ENCODE measurements around the gene UNC13D. TPM values are rescaled to one million over a fixed set of nuclear protein-coding genes. Genes with fewer than 3 reads are reported as not detected.
A peak's percentile ranks its signal among the peaks of the same experiment; 100 is the strongest.

Gene UNC13D
- total RNA-seq, 1 donor from 2014 or later = 32.7 TPM

DNA sequence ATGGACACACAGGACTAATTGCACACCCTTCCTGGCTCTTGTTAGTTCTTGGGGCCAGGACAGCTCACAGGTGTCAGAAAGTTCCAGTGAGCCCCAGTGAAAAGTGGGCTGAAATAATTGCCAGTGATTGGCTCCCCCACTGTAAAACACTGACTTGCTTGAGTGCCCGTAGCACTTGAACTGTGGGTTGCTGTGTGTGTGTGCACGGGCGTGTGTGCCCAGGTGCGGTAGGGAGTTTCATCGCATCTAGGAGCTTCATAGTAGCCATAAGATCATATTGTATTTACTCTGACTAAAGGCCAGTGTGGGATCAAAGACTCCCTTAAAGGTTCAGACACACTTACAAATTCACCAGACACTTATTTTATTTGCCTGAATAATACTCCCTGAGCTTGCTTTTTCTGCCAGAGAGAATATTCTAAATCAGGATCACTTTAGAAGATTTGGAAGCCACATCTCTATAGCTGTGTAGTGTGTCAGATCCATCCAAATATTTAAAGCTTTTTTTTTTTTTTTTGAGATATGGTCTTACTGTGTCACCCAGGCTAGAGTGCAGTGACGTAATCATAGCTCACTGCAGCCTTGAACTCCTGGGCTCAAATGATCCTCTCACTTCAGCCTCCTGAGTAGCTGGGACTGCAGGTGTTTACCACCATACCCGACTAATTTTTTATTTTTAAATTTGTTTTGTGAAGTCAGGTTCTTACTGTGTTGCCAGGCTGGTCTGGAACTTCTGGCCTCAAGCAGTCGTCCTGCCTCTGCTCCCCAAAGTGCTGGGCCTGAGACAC, 48.2 kb downstream of the UNC13D start:
- Histone ChIP-seq H3K36me3 (peaks cover 0 to 14% of the 10 kb centered on the region in 2 donors), H3K9me3 (no peaks in the 10 kb centered on the region), H3K27me3 (no peaks in the 10 kb centered on the region), H3K27ac (no peak overlapping the region), H3K4me1 (no peaks in the 10 kb centered on the region), H3K4me3 (no peak overlapping the region)
- intact Hi-C loops (cut with DNase I) = no loop called here
- TF ChIP-seq POLR2A (IDR thresholded peaks at IDR 0.05) (no peak), POLR2AphosphoS5 (IDR thresholded peaks at IDR 0.05; ENCODE audit: insufficient read depth in 1 of 2, low read depth in 1 of 2) (no peak), CTCF (IDR thresholded peaks at IDR 0.05) (no peak)
- DNase-seq (ENCODE audit: extremely low spot score in 2 of 2) = no peak

DNA sequence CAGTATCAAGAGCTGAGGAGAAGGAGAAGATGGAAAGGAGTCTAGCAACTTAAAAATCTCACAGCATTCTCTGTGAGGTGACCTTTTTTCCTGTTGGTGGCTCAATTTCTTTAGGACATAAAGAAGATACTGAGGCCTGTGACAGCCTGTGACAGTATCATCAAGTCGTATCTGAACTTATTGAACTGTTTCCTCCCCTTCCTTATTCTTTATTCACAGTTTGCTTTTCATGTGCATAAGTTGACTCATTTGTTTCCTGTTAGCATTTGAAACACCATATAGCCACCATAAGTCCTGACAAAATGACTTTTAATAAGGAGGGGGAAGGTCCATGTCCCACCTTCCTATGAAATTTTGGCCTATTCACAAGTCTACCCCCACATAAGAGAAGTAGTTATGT, 50.7 kb downstream of the UNC13D start:
- DNase-seq (ENCODE audit: extremely low spot score in 2 of 2) = no peak
- Histone ChIP-seq H3K27me3 (no peaks in the 10 kb centered on the region), H3K9me3 (no peaks in the 10 kb centered on the region), H3K36me3 (peaks cover 0 to 7% of the 10 kb centered on the region in 2 donors), H3K27ac (no peak overlapping the region), H3K4me1 (peaks cover 6% of the 10 kb centered on the region), H3K4me3 (no peak overlapping the region)
- TF ChIP-seq POLR2AphosphoS5 (IDR thresholded peaks at IDR 0.05; ENCODE audit: insufficient read depth in 1 of 2, low read depth in 1 of 2) (no peak), POLR2A (IDR thresholded peaks at IDR 0.05) (no peak), CTCF (IDR thresholded peaks at IDR 0.05) (no peak)
- intact Hi-C loops (cut with DNase I) = no loop called here

- intact Hi-C loops (cut with DNase I) = no loop called here
- peaks cover 27% of the 10 kb centered on the region for H3K4me1 ChIP-seq
- no peak for TF ChIP-seq POLR2AphosphoS5 (IDR thresholded peaks at IDR 0.05; ENCODE audit: insufficient read depth in 1 of 2, low read depth in 1 of 2)
- TF ChIP-seq CTCF (IDR thresholded peaks at IDR 0.05) = no peak
- no peak for TF ChIP-seq POLR2A (IDR thresholded peaks at IDR 0.05)
- H3K4me3 ChIP-seq = no peak overlapping the region
- no peaks in the 10 kb centered on the region for H3K9me3 ChIP-seq
- no peaks in the 10 kb centered on the region for H3K27me3 ChIP-seq
- DNase-seq (ENCODE audit: extremely low spot score in 2 of 2) = no peak
- H3K36me3 ChIP-seq = no peaks in the 10 kb centered on the region
- H3K27ac ChIP-seq = no peak overlapping the region
Measured at GRCh38 chr17:75791254-75791653, 53.0 kb downstream of the UNC13D start.

DNA sequence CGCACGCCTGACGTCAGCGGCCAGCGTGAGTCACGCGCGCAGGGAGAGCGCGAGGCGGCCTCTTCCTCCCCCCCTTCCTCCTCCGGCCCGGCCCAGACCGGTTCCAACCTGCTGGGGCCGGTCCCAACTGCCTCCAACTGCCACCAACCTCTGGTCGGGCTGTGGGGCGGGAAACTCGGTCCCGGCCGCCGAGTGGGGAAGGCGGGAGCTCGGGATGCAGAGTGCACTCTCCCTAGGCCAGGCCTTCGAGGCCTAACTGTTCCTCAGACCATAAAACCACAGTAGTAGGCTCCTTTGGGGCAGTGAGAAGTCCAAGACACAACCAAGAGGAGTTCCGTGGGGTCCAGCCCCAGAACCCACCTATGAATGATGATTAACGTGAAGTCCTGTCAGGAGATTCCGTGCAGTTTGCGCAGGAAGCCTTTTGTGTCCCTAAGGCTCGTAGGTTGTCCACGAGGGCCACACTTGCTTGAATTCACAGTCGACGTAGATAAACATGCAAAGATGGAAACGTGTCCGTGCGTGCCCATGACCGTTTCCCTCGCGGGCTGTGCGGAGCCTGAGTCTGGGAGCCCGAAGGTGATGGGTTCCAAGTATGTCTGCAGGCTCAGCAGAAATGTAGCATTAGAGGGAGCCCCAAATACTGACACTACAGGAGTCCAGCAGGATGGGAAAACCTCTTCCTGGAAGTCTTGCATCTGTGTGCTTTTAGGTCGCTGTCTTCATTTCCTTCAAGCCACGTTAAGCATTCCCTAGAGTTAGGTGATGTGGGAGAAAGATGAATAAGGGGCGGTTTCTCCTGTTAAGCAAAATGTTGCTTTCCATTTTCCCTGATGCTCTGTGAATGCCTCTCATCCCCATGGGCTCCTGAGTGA, 59.0 kb downstream of the UNC13D start:
- intact Hi-C loops (cut with DNase I) = no loop called here
- peaks cover 70% of the 10 kb centered on the region for H3K4me1 ChIP-seq
- peak in 1 of 2 donors; percentile 95 for DNase-seq (ENCODE audit: extremely low spot score in 2 of 2)

More for the DNA sequence above, 59.0 kb downstream of the UNC13D start:
- Histone ChIP-seq H3K36me3 (no peaks in the 10 kb centered on the region), H3K4me3 (peak overlapping the region; percentile 62 to 86), H3K27ac (peak overlapping the region; percentile 100), H3K27me3 (no peaks in the 10 kb centered on the region), H3K9me3 (no peaks in the 10 kb centered on the region)
- TF ChIP-seq CTCF (IDR thresholded peaks at IDR 0.05) = no peak
- peak; percentile 42 to 99 for TF ChIP-seq POLR2AphosphoS5 (IDR thresholded peaks at IDR 0.05; ENCODE audit: insufficient read depth in 1 of 2, low read depth in 1 of 2)
- peak in 1 of 2 donors; percentile 62 for TF ChIP-seq POLR2A (IDR thresholded peaks at IDR 0.05)
